GM20431 (cell line): Measurements from ENCODE around the gene ZFAND3.
"Not testable (repeated sequence)": the region's sequence is repeated elsewhere in the genome, so short reads cannot be mapped to it uniquely, and the experiment has no call there.

Source experiments
- in situ Hi-C: fragments of 300-500 bp; cut with MseI, MboI; formaldehyde crosslinking; loops from one replicate; pipeline ENCODE4 v1.15.0; 2020; ENCODE audit warnings: low sequenced_read_pairs; ENCODE audit not compliant: unreplicated experiment

ZFAND3 gene

DNA sequence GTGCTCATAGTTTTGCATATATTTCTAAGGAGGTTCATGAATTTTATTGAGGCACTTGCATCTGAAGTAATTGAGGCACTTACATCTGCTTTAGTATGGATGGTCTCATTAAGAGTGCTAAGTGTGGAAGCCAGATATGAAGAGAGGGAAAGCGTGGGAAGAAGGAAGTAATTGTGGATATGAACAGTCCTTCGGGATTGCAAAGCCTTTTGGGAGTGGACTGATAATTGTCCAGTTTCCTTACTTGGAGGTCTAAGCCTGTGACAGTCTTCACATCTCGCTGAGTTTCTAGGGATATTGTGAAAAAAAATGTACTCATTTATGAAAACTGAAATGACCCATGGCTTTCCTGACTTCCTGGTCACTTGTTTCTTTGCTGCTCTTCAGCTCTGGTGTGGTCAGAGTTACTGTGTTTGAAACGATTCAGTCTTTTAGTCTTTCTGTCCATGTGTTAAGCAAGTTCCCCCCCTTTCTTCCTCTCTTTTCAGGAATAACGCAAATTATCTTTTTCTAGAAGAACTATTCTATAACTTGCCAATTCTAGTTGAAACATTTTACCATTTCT, 137.3 kb downstream of the ZFAND3 start:
- in situ Hi-C loops = no loop called here

- in situ Hi-C loops = no loop called here
Measured at GRCh38 chr6:37959061-37959460, 139.5 kb downstream of the ZFAND3 start.

DNA sequence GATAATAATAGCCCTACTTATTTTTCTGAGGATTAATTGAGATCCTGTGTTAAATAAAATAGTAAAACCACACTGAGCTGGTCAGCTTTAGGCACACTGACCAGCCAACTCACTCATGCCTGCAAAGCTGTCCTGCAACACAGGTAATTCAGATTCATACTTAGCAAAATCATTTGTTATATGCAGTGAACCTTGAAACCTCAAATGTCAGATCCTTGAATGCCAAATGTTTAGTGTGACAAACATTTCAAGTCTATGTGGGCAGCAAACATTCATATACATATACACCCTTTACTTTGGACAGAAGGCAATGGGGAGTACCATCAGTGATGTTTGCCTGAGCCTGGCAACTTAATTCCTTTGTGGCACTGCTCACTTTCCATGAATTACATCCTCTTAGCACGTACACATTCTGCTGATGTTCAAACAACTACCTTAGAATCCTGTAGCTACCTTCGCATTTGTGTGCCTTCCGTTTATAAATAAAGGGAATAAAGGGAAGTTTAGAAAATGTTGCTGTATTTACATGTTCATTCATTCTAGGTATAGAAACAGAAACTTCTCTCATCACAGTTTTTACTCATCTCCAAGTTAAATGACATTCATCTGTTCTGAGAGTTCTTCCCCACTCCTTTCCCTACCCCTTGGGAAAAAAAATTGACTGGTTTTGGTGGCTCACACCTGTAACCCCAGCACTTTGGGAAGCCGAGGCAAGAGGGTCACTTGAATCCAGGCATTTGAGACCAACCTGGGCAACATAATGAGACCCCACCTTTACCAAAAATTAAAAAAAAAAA, 140.8 kb downstream of the ZFAND3 start:
- in situ Hi-C loops = no loop called here

DNA sequence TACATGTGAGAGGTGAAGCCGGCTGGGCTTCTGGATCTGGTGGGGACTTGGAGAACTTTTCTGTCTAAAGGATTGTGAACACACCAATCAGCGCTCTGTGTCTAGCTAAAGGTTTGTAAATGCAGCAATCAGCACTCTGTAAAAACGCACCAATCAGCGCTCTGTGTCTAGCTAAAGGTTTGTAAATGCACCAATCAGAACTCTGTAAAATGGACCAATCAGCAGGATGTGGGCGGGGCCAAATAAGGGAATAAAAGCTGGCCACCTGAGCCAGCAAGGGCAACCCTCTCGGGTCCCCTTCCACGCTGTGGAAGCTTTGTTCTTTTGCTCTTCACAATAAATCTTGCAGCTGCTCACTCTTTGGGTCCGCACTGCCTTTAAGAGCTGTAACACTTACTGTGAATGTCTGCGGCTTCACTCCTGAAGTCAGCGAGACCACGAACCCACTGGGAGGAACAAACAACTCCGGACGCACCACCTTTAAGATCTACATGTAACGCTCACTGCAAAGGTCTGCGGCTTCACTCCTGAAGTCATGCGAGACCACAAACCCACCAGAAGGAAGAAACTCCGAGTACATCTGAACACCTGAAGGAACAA, 143.1 kb downstream of the ZFAND3 start:
- in situ Hi-C loops = not testable (repeated sequence)

DNA sequence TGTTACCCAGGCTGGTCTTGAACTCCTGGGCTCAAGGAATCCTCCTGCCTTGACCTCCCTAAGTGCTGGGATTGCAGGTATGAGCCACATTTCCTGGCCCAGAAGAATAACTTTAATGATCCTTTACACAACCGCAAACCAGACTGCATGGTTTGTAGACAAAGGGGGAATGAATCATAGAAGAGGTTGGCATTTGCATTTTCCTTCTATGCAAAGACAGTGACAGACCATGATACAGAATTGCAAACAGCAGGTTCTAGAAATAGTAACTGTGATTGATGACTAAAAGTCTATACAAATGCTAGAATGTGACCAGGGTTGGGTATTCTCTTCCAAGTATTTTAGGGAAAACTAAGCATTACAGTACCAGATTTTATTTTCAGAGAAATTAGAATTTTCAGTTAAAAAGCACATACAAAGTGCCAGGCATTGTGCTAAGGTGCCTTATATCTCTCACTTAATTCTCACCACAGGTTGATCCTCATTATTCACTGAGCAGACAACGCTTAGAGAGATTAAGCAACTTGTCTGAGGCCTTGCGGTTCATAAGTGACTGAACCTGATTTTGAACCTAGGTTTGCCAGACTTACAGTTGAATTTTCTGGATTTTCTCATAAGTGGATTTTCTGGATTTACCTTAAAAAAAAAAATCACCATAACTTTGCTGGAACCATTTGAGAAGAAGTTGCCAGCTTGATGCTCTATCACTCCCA, 146.6 kb downstream of the ZFAND3 start:
- in situ Hi-C loops = no loop called here

DNA sequence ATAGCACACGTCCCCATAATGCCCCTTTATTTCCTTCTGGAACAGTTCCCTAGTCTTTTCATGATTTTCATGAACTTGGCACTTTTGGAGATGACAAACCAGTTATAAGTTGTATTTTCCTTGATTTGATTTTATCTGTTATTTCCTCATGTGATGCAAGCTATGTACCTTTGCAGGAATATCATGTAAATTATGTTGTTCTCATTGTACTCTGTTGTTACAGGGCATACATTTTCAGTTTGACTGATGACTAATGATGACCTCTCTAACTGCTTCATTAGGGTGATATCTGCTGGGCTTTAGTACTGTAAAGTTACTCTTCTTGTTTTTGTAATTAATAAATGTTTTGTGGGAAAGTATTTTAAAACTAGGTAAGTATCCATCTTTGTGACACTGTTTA, 147.3 kb downstream of the ZFAND3 start:
- in situ Hi-C loops = no loop called here

GRCh38 chr6:37967651-37968050, 148.1 kb downstream of the ZFAND3 start:
- in situ Hi-C loops = no loop called here

DNA sequence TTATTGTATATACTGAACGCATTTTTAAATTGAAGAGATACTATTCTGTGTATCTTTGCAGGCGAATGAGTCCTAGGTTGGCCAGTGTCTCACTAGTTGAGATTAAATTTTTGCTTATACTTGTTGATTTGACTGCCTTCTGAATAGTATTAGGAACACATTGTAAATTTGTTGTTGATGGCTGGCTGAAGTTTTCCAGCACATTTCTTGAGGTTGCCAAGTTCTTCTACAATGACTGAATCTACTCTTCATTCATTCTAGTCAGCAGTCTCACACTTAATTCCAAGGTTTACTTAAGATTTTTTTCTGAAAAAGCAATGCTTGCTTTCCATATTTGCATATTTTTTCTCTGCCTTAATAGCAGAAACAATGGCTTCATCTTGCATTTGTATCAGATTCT, 151.7 kb downstream of the ZFAND3 start:
- in situ Hi-C loops = no loop called here

DNA sequence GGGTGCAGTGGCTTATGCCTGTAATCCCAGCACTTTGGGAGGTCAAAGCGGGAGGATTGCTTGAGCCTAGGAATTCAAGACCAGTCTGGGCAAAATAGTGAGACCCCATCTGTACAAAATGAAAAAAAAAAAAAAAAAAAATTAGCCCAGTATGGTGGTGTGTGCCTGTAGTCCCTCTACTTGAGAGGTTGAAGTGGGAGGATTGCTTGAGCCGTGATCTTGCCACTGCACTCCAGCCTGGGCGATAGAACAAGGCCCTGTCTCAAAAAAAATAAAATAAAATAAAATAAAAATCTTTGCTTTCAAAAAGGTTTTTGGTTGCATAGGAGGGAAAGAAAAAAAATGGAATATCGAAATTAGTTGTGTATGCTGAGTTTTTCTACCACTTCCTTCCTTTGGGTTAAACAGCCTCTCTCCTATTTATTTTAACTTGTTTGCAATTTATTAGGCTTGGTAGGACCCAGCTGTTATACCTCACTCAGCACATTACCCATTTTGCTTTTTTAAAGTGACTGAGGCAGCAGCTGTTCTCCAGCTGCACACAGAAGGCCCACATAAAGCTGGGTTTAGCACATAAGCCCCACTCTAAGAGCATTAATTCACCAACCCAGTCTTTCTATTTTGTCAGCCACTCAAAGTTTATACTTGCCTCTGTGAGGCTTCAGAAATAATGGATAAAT, 152.3 kb downstream of the ZFAND3 start:
- in situ Hi-C loops = no loop called here

DNA sequence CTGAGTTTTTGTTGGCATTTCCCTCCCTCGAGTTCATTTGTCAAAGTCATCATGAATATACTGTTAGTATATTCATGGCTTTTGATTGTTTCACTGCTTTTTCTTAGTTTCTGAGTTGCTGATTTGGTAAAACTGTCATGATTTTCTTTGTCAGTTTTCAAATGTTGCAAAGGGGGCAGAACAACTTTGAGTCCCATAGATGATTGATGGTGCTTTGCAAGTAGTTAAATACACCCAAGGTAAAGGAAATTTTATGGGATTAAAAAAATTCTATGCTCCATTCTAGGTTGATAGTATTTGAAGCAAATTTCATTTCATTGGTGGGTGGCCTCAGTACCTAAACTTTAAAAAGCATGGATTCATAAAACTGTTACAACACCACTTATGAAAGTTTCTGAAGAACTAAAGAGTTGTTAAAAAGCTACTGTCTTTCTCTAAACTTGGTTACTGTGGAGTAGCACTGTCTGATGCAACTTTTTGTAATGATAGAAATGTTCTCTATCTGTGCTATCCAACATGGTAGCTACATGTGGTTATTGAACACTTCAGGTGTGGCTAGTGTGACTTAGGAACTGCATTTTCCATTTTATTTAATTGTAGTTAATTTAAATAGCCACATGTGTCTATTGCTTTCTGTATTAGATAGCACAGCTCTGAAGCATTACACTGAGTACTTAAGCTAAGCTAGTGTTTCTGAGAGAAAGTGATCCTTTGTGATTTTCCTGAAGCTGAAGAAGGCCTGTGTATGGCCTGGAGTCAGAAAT, 153.6 kb downstream of the ZFAND3 start:
- in situ Hi-C loops = no loop called here

- in situ Hi-C loops = no loop called here
Measured at GRCh38 chr6:37974381-37974780, 154.9 kb downstream of the ZFAND3 start.

GRCh38 chr6:37974943-37975342, 155.4 kb downstream of the ZFAND3 start:
- in situ Hi-C loops = no loop called here

DNA sequence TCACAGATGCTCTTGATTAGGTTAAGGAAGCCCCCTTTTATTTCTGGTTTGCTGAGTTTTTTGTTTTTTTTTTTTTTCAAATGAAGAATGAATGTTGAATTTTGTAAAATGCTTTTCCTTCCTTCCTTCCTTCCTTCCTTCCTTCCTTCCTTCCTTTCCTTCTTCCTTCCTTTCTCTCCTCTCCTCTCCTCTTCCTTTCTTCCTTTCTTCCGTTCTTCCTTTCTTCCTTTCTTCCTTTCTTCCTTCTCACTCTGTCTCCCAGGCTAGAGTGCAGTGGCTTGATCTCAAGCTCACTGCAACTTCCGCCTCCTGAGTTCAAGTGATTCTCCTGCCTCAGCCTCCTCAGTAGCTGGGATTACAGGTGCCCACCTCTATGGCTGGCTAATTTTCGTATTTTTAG, 158.2 kb downstream of the ZFAND3 start:
- in situ Hi-C loops = no loop called here

DNA sequence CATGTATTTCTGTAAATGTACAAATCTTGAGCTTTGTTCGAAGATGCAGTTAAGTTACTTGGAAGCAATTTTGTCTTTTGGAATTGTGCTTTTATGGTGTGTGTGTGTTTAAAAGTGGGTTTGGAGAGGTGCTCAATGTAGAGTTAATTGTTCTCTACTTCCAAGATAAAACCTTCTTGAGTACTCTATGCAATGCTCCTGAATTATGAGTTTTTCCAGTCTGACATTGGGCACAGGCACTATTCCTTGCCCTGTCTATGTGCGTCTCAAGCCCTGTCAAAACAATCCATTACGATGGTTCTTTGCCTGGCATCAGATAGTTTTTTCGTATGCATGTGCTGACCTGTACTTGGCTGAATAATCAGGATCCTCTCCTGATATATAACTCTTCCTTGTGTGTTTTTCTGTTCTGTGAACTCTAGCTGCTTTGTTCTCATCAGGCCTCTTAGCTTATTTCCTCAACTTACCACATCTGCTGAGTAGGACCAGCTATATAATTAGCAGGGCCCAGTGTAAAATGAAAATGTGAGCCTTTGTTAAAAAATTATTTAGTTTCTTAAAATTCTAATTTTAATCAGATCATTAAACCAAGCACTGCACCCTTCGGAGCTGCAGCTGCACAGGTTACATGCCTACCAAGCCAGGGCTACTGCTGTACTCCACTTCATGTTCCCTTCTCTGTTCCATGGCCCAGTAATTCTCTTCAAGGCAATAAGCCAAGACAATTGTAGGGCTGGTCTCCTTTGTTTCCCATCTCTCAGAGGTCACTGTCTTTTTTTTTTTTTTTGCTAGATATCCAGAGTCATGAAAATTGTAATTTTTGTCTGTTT, 160.1 kb downstream of the ZFAND3 start:
- in situ Hi-C loops = no loop called here

GRCh38 chr6:37980222-37980595, 160.7 kb downstream of the ZFAND3 start:
- in situ Hi-C loops = no loop called here

DNA sequence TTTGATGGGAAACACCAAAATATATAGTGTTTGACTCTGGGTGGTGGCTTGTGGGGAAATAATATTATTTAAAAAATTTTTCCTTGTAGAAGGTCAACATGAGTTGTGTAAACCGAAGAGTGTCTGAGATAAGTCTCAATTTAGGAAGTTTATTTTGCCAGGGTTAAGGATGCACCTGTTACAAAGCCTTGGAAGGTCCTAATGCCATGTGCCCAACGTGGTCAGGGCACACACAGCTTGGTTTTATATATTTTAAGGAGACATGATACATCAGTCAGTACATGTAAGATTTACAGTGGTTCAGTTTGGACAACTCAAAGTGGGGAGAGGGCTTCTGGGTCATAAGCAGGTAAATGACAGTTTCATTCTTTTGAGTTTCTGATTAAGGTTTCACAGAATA, 162.1 kb downstream of the ZFAND3 start:
- in situ Hi-C loops = no loop called here

- in situ Hi-C loops = no loop called here
Measured at GRCh38 chr6:37982317-37982716, 162.8 kb downstream of the ZFAND3 start.

- in situ Hi-C loops = no loop called here
Measured at GRCh38 chr6:37983720-37984501, 164.4 kb downstream of the ZFAND3 start.
